HG03354 (cell line): ENCODE data around the gene FAM20C.

Experiments
- ATAC-seq: cut with Tn5 transposase; IDR thresholded peaks from one replicate; pipeline ENCODE4 v1.9.1; 2021; ENCODE audit warnings: mild to moderate bottlenecking; ENCODE audit not compliant: unreplicated experiment, poor library complexity, severe bottlenecking

FAM20C gene

GRCh38 chr7:187227-187927, 5.0 kb upstream of the FAM20C start:
- no peak for ATAC-seq

GRCh38 chr7:188174-188573, 4.2 kb upstream of the FAM20C start:
- no peak for ATAC-seq

- ATAC-seq, result no peak
These were observed 3.5 kb upstream of the FAM20C start for GRCh38 chr7:188727-189500.

DNA sequence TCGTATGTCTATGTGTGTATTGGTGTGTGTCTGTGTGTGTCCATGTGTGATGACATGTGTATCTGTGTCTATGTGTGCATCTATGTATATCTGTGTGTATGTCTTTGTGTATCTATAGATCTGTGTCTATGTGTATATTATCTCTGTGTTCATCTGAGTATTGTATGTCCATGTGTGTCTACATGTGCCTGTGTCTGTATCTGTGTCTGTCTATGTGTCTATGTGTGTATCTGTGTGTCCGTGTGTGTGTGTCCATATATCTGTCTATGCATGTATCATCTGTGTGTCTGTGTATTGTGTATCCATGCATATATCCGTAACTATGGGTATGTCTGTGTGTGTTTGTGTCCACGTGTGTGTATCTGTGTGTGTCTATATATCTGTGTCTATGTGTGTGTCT, 2.7 kb upstream of the FAM20C start:
- ATAC-seq, result no peak

DNA sequence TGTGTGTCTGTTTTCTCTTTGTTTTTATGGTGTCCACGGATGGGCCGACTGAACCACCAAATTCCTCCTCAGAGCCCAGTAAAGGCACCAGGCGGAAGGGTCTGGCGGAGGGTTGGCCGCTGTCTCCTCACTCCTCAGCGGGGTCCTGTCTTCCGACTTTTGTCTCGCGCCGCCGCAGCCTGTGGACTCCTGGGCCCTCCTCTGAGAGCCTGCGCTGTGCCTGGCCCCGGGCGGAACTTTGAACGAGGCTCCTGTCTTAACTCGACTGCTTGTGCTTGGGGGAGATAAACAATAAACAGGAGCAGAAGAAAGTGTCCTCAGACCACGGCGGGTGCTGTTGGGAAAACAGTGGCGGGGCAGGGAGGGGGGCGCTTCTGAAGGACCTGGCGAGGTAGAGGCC, 2.2 kb upstream of the FAM20C start:
- no peak for ATAC-seq

GRCh38 chr7:191105-191980, 1.0 kb upstream of the FAM20C start:
- ATAC-seq, result no peak

DNA sequence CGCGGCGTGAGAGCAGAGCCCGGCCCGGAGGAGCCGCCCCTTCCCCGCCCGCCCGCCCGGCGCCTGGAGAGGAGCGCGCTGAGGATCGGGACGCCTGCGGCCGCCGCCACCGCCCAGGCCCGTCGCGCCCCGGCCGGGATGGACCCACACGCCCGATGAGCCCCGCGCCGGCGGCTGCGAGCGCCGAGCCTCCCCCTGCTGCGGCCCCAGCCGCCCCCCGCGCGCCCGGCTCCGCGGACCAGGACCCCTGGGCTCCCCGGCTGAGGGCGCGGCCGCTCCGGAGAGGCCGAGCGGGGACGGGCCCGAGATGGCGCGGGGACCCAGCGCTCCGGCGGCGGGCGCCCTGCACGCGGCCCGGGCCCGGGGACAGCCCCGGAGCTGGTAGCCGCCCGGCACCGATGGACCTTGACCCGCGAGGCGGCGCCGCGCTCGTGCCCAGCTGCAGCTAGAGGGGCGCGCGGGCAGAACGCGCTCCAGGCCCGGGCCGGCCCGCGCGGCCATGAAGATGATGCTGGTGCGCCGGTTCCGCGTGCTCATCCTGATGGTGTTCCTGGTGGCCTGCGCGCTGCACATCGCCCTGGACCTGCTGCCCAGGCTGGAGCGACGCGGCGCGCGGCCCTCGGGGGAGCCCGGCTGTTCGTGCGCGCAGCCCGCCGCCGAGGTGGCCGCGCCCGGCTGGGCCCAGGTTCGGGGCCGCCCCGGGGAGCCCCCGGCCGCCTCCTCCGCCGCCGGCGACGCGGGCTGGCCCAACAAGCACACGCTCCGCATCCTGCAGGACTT, 520 bp downstream of the FAM20C start:
- no peak for ATAC-seq

DNA sequence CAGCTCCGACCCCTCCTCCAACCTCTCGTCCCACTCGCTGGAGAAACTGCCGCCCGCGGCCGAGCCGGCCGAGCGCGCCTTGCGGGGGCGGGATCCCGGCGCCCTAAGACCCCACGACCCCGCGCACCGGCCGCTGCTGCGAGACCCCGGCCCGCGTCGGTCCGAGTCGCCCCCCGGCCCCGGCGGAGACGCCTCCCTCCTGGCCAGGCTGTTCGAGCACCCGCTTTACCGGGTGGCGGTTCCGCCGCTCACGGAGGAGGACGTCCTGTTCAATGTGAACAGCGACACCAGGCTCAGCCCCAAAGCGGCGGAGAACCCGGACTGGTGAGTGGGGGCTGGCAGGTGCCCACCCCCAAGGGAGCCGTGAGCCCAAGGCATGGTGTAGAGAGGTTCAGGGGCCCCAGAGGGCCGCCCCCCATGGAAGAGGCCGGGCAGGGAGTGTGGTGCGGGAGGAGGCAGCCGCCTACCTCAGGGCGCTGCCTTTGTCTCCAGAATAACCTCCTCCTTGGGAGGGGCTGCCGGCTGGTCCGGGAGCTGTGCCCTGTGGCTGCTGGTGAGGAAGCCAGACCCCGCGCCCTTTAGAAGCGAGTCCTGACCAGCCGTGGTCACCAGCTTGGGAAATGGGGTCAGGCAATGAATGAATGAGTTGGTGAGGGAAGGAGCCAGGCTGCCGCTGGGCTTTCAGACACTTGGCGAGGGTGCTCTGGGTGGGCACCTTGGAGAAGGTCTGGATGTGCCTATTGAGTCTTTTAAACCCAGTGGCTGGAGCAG, 1.3 kb downstream of the FAM20C start:
- no peak for ATAC-seq

DNA sequence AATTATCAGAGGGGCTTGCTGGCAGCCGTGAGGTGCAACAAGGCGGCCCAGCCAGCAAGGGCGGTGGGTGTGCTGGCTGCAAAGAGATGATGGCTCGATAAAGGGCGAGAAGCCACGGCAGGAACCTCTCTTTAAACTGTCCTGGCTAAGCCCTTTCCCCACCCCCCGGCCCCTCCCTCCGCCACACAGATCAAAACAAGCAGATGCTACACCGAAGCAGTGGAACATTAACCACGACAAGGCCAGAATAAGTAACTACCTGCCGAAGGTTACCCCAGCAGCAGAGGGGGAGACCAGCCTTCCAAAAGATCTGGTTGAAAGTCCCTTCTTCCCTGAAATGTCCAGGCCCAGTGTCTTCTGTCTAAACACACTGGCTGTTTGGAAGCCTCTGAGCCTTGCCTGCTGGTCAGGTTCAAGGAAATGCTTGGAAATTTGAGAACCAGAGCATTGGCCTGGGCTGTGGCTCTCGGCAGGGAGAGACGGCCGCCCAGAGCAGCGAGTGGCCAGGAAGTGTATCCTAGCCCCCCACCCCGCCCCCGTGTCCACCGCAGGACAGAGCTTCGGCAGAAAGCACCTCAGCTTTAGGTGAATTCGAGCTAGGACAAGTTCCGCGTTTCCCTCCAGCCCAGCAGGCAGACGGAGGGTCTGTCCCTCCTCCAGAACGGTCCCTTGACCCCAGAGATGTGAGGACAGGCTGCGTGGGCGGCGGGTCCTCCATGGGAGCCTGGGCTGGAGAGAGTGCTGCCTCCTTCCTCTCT, 2.1 kb downstream of the FAM20C start:
- no peak for ATAC-seq

GRCh38 chr7:195010-195829, 2.8 kb downstream of the FAM20C start:
- ATAC-seq, result no peak

DNA sequence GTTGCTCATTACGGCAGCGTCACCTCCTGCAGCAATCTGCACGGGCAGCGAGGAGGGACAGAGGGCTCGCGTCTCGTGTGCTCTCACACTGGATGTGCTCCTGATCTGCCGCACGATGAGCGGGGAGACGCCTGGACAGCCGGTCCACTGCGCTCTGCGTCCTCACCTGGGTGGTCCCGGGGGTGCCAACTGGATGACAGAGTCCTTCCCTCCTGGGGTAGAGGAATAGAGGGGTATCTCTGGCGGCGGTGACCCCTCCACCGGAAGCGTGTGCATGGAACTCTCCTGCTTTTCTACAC, 3.4 kb downstream of the FAM20C start:
- ATAC-seq, result no peak

- ATAC-seq, result no peak
These were observed 3.9 kb downstream of the FAM20C start for GRCh38 chr7:196283-196682.

DNA sequence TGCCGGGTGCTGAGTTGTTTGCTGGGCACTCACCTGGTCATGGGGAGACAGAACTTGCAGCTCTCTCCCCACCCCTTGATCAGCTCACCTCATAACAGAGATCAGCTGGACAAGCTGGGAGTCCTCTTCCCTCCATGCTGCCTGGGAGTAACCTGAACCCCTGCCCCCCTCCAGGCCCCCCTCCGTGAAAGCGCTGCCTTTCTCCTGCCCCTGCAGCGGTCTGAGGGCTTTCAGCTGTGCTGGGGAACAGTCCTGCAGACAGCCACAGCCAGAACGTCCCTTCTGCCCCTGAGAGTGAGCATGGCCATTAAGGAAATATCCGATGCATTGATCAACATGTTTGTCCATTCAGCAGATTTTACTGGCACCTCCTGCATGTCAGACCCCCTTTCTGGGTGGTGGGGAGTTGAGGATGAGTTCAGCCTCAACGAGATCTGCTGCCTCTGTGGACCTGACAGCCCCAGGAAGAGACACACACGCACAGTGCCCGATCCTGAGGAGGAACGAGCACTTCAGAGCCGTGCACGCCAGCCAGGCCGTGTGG, 4.5 kb downstream of the FAM20C start:
- ATAC-seq, result no peak

DNA sequence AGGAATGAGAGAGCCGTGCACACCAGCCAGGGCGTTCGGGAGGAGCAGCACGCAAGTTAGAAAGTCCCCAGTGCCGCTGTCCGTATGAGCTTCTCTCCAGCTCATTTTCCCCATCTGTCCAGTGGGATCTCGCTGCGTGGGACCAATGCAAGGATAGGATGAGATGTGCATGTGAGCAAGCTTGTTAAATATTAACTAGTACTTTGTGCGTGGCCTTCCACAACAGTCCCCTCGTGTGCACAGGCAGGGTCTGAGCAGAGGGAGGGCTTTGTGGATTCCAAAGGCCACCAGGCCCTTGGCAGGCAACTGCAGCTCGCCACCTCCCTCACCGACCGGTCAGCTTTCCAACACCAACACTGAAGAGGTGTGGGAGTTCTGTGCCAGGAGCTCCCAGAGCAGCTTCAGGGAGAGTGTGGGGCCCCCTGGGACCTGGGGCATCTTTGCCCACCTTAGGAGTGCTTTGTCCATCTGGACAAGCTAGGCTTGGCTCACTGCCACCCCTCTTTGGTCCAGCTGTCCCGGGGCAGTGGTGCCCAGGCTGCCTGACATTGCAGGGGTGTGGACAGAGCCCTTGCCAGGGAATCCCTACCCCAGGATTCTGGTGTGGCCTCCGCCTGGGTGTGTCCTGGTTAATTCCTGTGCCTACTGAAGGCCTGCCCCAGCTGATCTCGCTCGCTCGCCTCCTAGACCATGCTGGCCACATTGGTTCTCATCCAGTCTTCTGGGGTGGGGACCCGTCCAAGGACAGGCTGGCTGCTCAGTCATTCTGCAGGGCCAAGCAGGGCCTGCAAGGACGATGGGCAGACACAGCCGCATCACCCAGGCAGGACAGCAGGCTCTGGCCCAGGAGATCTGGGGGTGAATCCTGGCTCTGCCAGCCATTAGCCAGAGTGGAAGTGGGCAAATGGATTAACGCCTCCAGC, 5.3 kb downstream of the FAM20C start:
- ATAC-seq, result no peak

- no peak for ATAC-seq
These were observed 7.3 kb downstream of the FAM20C start for GRCh38 chr7:199483-200249.

DNA sequence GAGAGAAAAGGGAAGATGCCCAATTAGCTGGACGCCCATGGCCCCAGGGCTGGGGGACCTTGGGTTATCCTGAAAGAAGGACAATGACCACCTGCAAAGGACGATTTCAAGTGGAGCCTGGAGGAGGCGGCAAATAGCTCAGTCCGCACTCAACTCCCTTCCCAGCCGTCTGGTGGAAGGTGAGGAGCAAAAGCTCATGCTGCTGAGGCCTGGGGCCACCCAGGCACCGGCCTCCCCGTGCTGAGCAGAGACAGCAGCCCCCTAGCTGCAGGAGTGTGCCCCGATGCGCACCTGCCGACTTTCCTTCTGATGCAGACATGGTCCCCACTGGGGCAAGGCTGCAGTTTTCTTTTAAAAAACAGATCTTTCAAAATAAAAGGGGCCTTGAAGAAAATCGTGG, 7.9 kb downstream of the FAM20C start:
- no peak for ATAC-seq
